GM12878 (cell line): ENCODE data around the gene TBKBP1. TPM values are rescaled to one million over a fixed set of nuclear protein-coding genes. Genes with fewer than 3 reads are reported as not detected.

Experiments used
- ATAC-seq: fragments of 200-7000 bp; cut with Tn5 transposase; 3 replicates; pipeline ENCODE4 v1.9.1; 2020; ENCODE audit warnings: mild to moderate bottlenecking, moderate library complexity
- BruUV-seq: library from RNA; stranded (reverse); fragments of 400-500 nt; replicated peaks from 2 replicates; lab custom pipeline; 2021; lab: Mats Ljungman, UMichigan
- CTCF ChIA-PET: fragments of 300-600 bp; sonication (Branson Sonifier 250); formaldehyde crosslinking; extraction: SDS; loops from one replicate; lab custom pipeline; 2021; ENCODE audit warnings: inconsistent platforms; lab: Yijun Ruan, JAX
- POLR2A ChIA-PET: fragments of 350-600 bp; formaldehyde crosslinking; extraction: SDS; loops from one replicate; lab custom pipeline; 2021; ENCODE audit warnings: inconsistent platforms; lab: Charles Lee
- RAD21 ChIA-PET: fragments of 300-600 bp; sonication (Branson Sonifier 250); formaldehyde crosslinking; loops from one replicate; lab custom pipeline; 2023; ENCODE audit warnings: antibody characterized with exemption; ENCODE audit not compliant: unreplicated experiment; lab: Charles Lee
- SMC1A ChIA-PET: fragments of 300-600 bp; sonication (Branson Sonifier 250); formaldehyde crosslinking; loops from one replicate; lab custom pipeline; 2023; ENCODE audit not compliant: unreplicated experiment, uncharacterized antibody; lab: Charles Lee
- DNase-seq: peaks from one replicate; pipeline ENCODE4 v3.0.0-alpha.2; 2011; ENCODE audit warnings: low read depth, low spot score
- FAIRE-seq: peaks from 3 replicates; lab custom pipeline; 2011; peaks lifted over from hg19 to GRCh38; lab: Jason Lieb, UNC
- H2AFZ ChIP-seq: 2 replicates; pipeline ENCODE4 v1.6.0; 2011; ENCODE audit warnings: low read depth, low read length, control low read depth; ENCODE audit not compliant: control insufficient read depth
- H3K27ac ChIP-seq: 2 replicates; pipeline ENCODE4 v1.5.1; 2011; ENCODE audit warnings: control low read depth; ENCODE audit not compliant: control insufficient read depth, insufficient read depth
- H3K27me3 ChIP-seq, 2 experiments: replicated peaks in 1 of 2; 2 replicates each; pipeline versions ENCODE4 v1.6.0 to v1.6.1; 2011; ENCODE audit warnings: low read length in 1 of 2; ENCODE audit not compliant: control insufficient read depth in 2 of 2, insufficient read depth in 2 of 2
- H3K36me3 ChIP-seq, 2 experiments: 2 replicates each; pipeline ENCODE4 v1.5.1; 2011; ENCODE audit warnings: low read length in 1 of 2; ENCODE audit not compliant: control insufficient read depth in 2 of 2, insufficient read depth in 2 of 2
- H3K4me1 ChIP-seq: 2 replicates; pipeline ENCODE4 v1.6.1; 2011; ENCODE audit warnings: mild to moderate bottlenecking, low read length, moderate library complexity, mixed read lengths; ENCODE audit not compliant: control insufficient read depth, insufficient read depth
- H3K4me2 ChIP-seq: 2 replicates; pipeline ENCODE4 v1.6.0; 2011; ENCODE audit warnings: control low read depth; ENCODE audit not compliant: control insufficient read depth, insufficient read depth
- H3K4me3 ChIP-seq: fragments of 200-600 bp; sonication (generic); 2 replicates; pipeline ENCODE4 v1.5.1; 2016
- H3K79me2 ChIP-seq: 2 replicates; pipeline ENCODE4 v1.6.0; 2011; ENCODE audit warnings: low read length; ENCODE audit not compliant: control insufficient read depth, insufficient read depth
- H3K9ac ChIP-seq: 2 replicates; pipeline ENCODE4 v1.8.0; 2011; ENCODE audit warnings: low read length, control low read depth, mixed read lengths; ENCODE audit not compliant: control insufficient read depth, insufficient read depth
- H3K9me3 ChIP-seq: replicated peaks from 3 replicates; pipeline ENCODE4 v1.5.1; 2011; ENCODE audit warnings: mild to moderate bottlenecking, low read length; ENCODE audit not compliant: control insufficient read depth, insufficient read depth
- H4K20me1 ChIP-seq: 2 replicates; pipeline ENCODE4 v1.6.0; 2011; ENCODE audit not compliant: control insufficient read depth, insufficient read depth
- ZNF622 ChIP-seq: fragments of 450-650 bp; IDR thresholded peaks from 2 replicates; pipeline ENCODE4 v1.6.1; 2017; ENCODE audit warnings: mild to moderate bottlenecking, inconsistent platforms
- WGBS: methylation state at CpG from one replicate; pipeline ENCODE4 v1.1.6; 2016; ENCODE audit warnings: low lambda C conversion rate; ENCODE audit not compliant: insufficient replicate concordance, insufficient coverage; ENCODE audit errors: missing lambda C conversion rate; 5-methylcytosine and 5-hydroxymethylcytosine counted together
- in situ Hi-C: fragments of 300-500 bp; cut with MboI; formaldehyde crosslinking; loops from 9 replicates; pipeline ENCODE4 v1.14.3; 2018; ENCODE audit warnings: mixed read lengths
- intact Hi-C: fragments of 100-400 bp; cut with micrococcal nuclease; formaldehyde crosslinking; loops from one replicate; pipeline ENCODE4 v1.14.2; 2022; ENCODE audit not compliant: unreplicated experiment
- polyA plus RNA-seq, 11 experiments: library from polyadenylated mRNA; depleted of rRNA in 4 of 11; unstranded in 6 of 11; stranded (reverse) in 5 of 11; fragments of >200 nt; fragmentation: Nextera tagmentation in 4 of 11; fragmentation: Illumina TruSeq in 1 of 11; extraction: Ambion mirVana in 4 of 11; extraction: Trizol in 1 of 11; gene quantifications; 1 replicate in 1 of 11; 2 replicates in 10 of 11; pipeline versions ENCODE4 v1.2.1 to v1.2.3, GENCODE V29; 2011 to 2016; ENCODE audit warnings: inconsistent platforms in 2 of 11, missing spikeins in 2 of 11, low read depth in 1 of 11
- total RNA-seq, 4 experiments: library from RNA; depleted of rRNA in 3 of 4; stranded (reverse); fragments of >200 nt in 3 of 4; fragmentation: Illumina TruSeq in 1 of 4; extraction: Trizol in 1 of 4; gene quantifications; 2 replicates each; pipeline versions ENCODE4 v1.2.1 to v1.2.3, GENCODE V29; 2013 to 2021
- TF ChIP-seq, protein P1 (sequence below): fragments of 450-650 bp; IDR thresholded peaks from 2 replicates; pipeline ENCODE4 v1.6.1; 2016; ENCODE audit warnings: mild to moderate bottlenecking

The TBKBP1 gene
- total and polyA plus RNA-seq, 10 of the 15 experiments (the other 5 are each of a cell fraction or from before 2014, with no cell fraction given): 0.11 to 2.7 (median 0.74) TPM; not detected in 3

DNA sequence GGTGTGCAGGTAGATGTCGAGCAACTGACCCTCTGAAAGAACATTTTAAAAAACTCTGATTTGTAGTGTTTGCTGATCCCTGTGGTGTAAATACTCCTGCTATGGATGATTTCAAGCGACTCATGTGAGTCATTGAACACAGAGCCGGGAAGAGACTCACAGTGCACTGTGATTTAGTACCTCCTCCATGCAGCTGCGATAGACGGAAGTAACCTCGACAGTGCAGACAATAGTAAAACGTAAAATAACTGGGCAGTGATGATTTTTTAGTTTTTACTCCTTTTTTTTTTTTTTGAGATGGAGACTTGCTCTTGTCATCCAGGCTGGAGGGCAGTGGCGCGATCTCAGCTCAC, 47.8 kb downstream of the TBKBP1 start:
- CTCF ChIA-PET: interaction anchor here (0.9 to 17.1 kb wide), 12 partner anchors 9 to 377 kb away, joined by 3 to 242 read pairs (median 4); partner anchors contain the start of genes SCRN2 and TBX21
- Histone ChIP-seq H3K27me3 (no peaks in the 10 kb centered on the region), H3K4me1 (peaks cover 22% of the 10 kb centered on the region), H4K20me1 (no peaks in the 10 kb centered on the region), H3K9ac (no peak overlapping the region), H3K79me2 (peaks cover 20% of the 10 kb centered on the region), H3K4me3 (no peak overlapping the region), H3K27ac (no peak overlapping the region), H2AFZ (no peak overlapping the region), H3K4me2 (no peak overlapping the region), H3K36me3 (peaks cover 2 to 11% of the 10 kb centered on the region in 2 experiments; a peak in 3 of 4 replicates), H3K9me3 (no peaks in the 10 kb centered on the region)
- TF ChIP-seq, protein P1, sequence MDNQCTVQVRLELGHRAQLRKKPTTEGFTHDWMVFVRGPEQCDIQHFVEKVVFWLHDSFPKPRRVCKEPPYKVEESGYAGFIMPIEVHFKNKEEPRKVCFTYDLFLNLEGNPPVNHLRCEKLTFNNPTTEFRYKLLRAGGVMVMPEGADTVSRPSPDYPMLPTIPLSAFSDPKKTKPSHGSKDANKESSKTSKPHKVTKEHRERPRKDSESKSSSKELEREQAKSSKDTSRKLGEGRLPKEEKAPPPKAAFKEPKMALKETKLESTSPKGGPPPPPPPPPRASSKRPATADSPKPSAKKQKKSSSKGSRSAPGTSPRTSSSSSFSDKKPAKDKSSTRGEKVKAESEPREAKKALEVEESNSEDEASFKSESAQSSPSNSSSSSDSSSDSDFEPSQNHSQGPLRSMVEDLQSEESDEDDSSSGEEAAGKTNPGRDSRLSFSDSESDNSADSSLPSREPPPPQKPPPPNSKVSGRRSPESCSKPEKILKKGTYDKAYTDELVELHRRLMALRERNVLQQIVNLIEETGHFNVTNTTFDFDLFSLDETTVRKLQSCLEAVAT: peak; percentile 53; the same call in 1 of the 2 replicates
- TF ChIP-seq ZNF622: no peak
- WGBS: 65% methylated on average over 9 of the region's 9 CpGs
- in situ Hi-C loops: no loop called here
- BruUV-seq: no TSS peak
- RAD21 ChIA-PET: interaction anchor here (0.8 to 5.9 kb wide), 5 partner anchors 9 to 80 kb away, joined by 3 to 74 read pairs (median 6); partner anchors contain the start of gene TBX21
- DNase-seq (no peak), FAIRE-seq (no peak), ATAC-seq (no peak)
- intact Hi-C loops: loop anchor here (1.0 kb wide), 1 partner anchor 42 kb away; no protein-coding TSS in a partner anchor
- SMC1A ChIA-PET: interaction anchor here (1.2 to 3.9 kb wide), 8 partner anchors 9 to 78 kb away, joined by 3 to 17 read pairs (median 8); partner anchors contain the start of gene TBX21
- POLR2A ChIA-PET: interaction anchor here (0.6 to 1.2 kb wide), 3 partner anchors 8 to 1010 kb away, joined by 3 to 6 read pairs (median 4); no protein-coding TSS in a partner anchor
